AG09319 (cell line): ENCODE measurements around the gene MPZL1.

Source experiments
- DNase-seq: peaks from one replicate; pipeline ENCODE4 v3.0.0-alpha.2; 2010; ENCODE audit warnings: low read depth; ENCODE audit errors: extremely low read depth
- TF ChIP-seq, protein P1 (sequence below): IDR thresholded peaks from 2 replicates; pipeline ENCODE4 v1.5.1; 2011; ENCODE audit warnings: low read depth, mild to moderate bottlenecking, inconsistent platforms, low read length, moderate library complexity

Gene MPZL1

DNA sequence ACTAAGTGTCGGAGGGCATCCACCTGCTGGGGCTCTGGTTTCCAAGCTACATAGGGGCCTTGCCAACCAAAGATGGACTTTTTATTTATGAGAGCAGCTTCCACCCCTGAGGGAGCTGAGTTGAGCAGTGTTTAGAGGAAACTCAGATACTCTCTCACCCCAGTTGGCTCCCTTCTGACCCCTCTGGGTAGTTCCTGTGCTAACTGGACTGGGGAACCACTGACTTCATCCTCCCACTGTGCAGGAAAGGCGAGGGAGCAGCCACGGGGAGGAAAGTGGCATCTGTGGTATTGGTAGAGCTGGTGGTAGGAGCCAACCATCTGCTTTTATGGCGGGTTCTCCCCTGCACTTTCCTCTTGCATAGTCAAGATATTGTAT, 70.4 kb downstream of the MPZL1 start:
- TF ChIP-seq, protein P1, sequence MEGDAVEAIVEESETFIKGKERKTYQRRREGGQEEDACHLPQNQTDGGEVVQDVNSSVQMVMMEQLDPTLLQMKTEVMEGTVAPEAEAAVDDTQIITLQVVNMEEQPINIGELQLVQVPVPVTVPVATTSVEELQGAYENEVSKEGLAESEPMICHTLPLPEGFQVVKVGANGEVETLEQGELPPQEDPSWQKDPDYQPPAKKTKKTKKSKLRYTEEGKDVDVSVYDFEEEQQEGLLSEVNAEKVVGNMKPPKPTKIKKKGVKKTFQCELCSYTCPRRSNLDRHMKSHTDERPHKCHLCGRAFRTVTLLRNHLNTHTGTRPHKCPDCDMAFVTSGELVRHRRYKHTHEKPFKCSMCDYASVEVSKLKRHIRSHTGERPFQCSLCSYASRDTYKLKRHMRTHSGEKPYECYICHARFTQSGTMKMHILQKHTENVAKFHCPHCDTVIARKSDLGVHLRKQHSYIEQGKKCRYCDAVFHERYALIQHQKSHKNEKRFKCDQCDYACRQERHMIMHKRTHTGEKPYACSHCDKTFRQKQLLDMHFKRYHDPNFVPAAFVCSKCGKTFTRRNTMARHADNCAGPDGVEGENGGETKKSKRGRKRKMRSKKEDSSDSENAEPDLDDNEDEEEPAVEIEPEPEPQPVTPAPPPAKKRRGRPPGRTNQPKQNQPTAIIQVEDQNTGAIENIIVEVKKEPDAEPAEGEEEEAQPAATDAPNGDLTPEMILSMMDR, result no peak; the same call in 1 of the 2 replicates
- no peak for DNase-seq

DNA sequence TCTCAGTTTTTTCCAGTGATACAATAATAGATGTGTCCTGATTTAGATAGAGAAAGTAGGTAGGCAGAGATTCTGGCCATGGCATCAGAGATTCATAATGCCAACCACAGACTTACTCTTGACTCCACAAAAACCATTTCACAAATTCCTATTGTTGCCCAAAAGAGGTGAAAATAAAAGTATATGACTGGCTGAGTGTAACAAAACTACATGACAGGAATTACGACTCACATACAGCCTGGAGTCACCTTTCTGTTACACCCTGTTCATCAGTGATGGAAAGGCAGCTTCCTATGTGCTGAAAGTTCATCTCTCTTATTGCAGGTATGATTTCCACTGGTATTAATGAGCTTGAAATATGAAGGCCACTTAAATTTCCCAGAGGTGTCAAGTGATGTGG, 72.3 kb downstream of the MPZL1 start:
- no peak for DNase-seq
- TF ChIP-seq, protein P1, result no peak; the same call in 1 of the 2 replicates

DNA sequence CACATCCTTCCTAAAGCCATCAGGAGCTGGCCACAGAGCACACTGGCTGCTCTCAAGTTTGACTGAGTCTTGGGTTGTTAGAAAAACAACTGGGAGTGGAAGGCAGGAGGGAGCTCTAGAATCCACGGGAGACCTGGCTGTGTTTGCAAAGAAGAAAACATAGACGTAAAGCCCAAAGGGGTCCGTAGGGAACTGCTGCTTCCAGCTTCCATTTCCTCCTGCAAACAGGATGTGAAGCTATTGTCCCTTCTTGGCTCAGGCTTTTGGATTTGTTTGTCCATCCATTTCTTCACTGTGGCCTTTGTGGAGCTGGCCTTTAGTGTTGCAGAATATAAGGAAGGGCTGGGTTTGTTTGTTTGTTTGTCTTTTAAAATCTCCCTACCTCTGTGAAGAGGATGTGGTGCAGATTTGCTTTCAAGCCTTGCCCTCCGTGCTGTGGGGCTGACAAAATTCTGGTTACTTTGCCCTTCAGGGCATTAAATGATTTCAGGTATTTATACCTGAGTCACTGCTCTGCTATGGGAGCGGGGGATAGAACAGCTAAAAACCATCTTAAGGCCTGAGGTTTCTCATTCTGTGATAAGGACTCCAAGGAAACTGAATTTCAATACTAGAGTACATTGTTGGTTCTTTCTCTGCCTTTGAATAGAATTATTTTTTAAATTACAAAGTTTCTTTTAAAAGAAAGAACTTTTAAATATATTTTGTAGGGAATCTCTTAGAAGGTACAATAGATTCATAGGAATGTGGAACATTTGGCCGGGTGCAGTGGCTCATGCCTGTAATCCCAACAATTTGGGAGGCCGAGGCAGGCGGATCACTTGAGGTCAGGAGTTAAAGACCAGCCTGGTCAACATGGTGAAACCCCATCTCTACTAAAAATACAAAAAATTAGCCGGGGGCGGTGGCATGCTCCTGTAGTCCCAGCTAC, 74.3 kb downstream of the MPZL1 start:
- TF ChIP-seq, protein P1, result no peak
- DNase-seq, result no peak

DNA sequence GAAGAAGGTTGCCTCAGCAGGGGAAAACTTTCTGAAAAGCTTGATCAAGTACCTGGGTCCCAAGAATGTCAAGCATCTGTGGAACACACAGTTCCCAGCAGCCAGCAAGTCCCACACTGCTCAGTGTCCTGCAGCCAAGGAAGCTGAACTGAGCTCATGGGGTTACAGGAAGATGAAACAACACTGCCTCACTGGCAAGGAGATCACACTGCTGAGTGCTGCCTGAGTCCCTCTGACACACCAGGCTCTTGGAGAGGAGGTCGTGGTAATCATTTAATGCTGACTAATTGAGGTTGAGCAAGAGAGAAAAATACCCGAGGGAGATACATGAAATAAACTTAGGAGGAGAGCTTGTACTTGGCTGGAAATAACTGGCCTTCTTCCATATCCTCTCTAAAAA, 75.2 kb downstream of the MPZL1 start:
- peak; percentile 95 for DNase-seq
- TF ChIP-seq, protein P1, result peak; percentile 9

DNA sequence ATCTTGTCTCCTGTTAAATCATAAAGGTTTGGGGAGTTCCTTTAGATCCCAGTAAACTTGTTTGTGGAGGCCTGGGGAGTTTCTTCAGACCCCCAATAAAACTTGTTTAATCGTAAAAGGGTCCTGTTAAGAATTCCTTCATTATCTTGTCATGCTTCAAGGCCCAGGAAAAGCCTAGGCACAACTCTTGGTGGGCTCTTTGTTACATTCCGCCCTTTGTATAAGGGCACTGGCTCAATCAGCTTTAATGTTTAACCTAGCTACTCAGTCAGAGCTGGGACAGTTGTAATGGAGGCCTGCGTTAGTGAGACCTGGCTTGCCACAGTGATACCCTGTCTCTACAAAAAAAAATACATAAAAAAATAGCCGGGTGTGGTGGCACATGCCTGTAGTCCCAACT, 77.2 kb downstream of the MPZL1 start:
- TF ChIP-seq, protein P1, result no peak
- no peak for DNase-seq

DNA sequence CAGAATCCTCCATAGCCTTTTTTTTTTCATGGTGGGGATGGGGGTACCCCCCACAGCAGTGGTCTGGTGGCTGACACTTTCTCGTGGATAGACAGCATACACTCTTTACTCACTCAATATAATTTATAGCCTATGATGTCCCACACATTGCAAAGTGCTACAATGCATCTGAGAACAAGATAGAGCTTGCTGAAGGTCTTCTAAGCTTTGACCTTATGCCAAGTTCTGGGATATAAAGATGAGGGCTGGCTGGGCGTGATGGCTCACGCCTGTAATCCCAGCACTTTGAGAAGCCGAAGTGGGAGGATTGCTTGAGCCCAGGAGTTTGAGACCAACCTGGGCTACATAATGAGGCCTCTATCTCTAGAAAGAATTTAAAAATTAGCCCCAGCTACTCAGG, 78.0 kb downstream of the MPZL1 start:
- DNase-seq, result no peak
- TF ChIP-seq, protein P1, result no peak

DNA sequence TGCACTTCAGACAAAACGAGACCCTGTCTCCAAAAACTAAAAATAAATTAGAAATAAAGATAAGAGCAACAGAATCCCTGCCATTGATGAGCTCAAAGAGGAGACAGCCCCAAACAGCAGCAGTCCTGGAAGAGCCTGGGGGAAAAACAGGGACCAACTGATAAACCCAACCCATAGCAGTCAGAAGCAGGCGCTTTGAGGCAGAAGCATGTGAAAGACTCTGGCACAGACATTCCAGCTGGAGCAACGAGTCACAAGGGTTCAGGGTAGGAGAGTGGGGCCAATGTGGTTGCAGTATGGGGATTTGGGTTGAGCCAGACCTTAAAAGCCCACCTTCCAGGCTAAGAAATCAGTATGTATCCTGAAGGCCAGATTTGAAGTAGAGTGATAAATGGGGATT, 78.5 kb downstream of the MPZL1 start:
- TF ChIP-seq, protein P1, result no peak
- no peak for DNase-seq
